Hepatocyte (in vitro differentiated cells): ENCODE results near the gene MINDY4. TPM values are rescaled to one million over a fixed set of nuclear protein-coding genes. Genes with fewer than 3 reads are reported as not detected.

Experiments used
- DNase-seq: peaks from one replicate; pipeline ENCODE4 v3.0.0-alpha.2; 2016; ENCODE audit warnings: low spot score
- H2AFZ ChIP-seq: fragments of 200-600 bp; sonication (generic); 2 replicates; pipeline ENCODE4 v1.6.0; 2016; ENCODE audit warnings: antibody characterized with exemption, mild to moderate bottlenecking
- H3K27ac ChIP-seq: fragments of 200-600 bp; sonication (generic); 2 replicates; pipeline ENCODE4 v1.5.1; 2016; ENCODE audit warnings: mild to moderate bottlenecking
- H3K27me3 ChIP-seq: fragments of 200-600 bp; sonication (generic); 2 replicates; pipeline ENCODE4 v1.6.1; 2016
- H3K36me3 ChIP-seq: fragments of 200-600 bp; sonication (generic); replicated peaks from 2 replicates; pipeline ENCODE4 v1.5.1; 2016; ENCODE audit warnings: low read depth; ENCODE audit not compliant: insufficient read depth
- H3K4me1 ChIP-seq: fragments of 200-600 bp; sonication (generic); 2 replicates; pipeline ENCODE4 v1.5.1; 2016; ENCODE audit warnings: mild to moderate bottlenecking, moderate library complexity; ENCODE audit not compliant: insufficient read depth
- H3K4me2 ChIP-seq: fragments of 200-600 bp; sonication (generic); 2 replicates; pipeline ENCODE4 v1.6.0; 2016
- H3K4me3 ChIP-seq: fragments of 200-600 bp; sonication (generic); 2 replicates; pipeline ENCODE4 v1.5.1; 2016; ENCODE audit warnings: mild to moderate bottlenecking
- H3K79me2 ChIP-seq: fragments of 200-600 bp; sonication (generic); 2 replicates; pipeline ENCODE4 v1.6.0; 2017; ENCODE audit warnings: mild to moderate bottlenecking
- H3K9me2 ChIP-seq: fragments of 200-600 bp; sonication (generic); replicated peaks from 2 replicates; pipeline ENCODE4 v1.6.0; 2017; ENCODE audit warnings: mild to moderate bottlenecking; ENCODE audit not compliant: insufficient read depth
- H3K9me3 ChIP-seq: fragments of 200-600 bp; sonication (generic); 2 replicates; pipeline ENCODE4 v1.5.1; 2016; ENCODE audit warnings: low read depth, mild to moderate bottlenecking
- H4K20me1 ChIP-seq: fragments of 200-600 bp; sonication (generic); 2 replicates; pipeline ENCODE4 v1.6.0; 2016; ENCODE audit warnings: mild to moderate bottlenecking; ENCODE audit not compliant: insufficient read depth, poor library complexity, severe bottlenecking
- EZH2 ChIP-seq: fragments of 200-600 bp; sonication (generic); IDR thresholded peaks from 2 replicates; pipeline ENCODE4 v1.6.1; 2016; ENCODE audit warnings: antibody characterized with exemption, mild to moderate bottlenecking, borderline replicate concordance
- EZH2phosphoT487 ChIP-seq: fragments of 200-600 bp; sonication (generic); IDR thresholded peaks from one replicate; pipeline ENCODE4 v1.6.1; 2018; ENCODE audit warnings: antibody characterized with exemption, mild to moderate bottlenecking, low read depth, moderate library complexity; ENCODE audit not compliant: unreplicated experiment, severe bottlenecking
- WGBS: methylation state at CpG from one replicate; pipeline ENCODE4 v1.1.6; 2016; ENCODE audit warnings: low lambda C conversion rate; ENCODE audit errors: missing lambda C conversion rate; 5-methylcytosine and 5-hydroxymethylcytosine counted together
- polyA plus RNA-seq: library from polyadenylated mRNA; unstranded; fragments of >200 nt; fragmentation: Nextera tagmentation; extraction: Ambion mirVana; gene quantifications from 2 replicates; pipeline ENCODE4 v1.2.1, GENCODE V29; 2016
- total RNA-seq: library from RNA; depleted of rRNA; stranded (reverse); fragments of >200 nt; gene quantifications from 2 replicates; pipeline ENCODE4 v1.2.3, GENCODE V29; 2014
- TF ChIP-seq, protein P1 (sequence below): fragments of 200-600 bp; sonication (generic); IDR thresholded peaks from 2 replicates; pipeline ENCODE4 v1.5.1; 2016; ENCODE audit warnings: antibody characterized with exemption, mild to moderate bottlenecking; ENCODE audit not compliant: poor library complexity

The MINDY4 gene
- total and polyA plus RNA-seq, 2 experiments from 2014 or later = 4.4 to 6.3 TPM

DNA sequence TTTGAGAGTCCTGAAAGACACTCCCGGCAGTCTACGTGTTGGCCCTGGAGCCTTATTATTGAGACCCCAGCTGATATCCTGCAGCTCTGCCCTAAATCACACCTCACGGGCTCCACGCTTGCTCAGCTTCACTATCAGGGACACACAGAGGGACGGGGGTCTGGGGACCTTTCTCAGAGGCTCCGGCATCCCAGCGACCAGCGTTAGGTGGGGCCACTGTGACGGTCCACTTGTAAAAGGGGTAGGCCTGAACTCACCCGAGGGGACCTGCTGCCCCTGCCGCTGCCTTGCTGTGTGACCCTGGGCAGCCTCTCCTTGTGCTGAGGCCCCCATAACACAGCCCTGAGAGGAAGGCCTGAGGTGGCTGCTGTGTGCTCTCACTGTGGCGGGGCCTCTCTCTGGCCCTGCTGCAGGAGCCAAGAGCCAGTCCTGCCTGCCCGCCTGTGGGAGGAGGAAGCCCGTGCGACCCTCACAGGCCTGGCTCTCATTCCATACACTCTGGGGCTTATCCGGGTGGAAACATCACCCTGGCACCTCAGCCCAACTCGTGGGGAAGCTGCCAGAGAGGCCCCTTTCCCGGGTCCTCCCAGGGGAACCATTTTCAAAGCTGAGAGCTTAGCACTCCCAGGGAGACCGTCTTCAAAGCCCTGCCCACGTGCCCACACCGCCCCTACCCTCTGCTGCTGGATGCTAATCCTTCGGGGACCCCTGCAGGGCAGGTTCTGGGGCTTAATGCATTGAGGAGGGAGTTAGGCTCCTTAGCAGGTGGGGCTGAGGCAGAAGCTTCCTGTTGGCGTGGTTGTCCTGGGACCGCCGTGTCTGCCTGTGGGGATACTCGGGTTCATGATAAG lies 162.1 kb downstream of the MINDY4 start:
- Histone ChIP-seq H3K27ac (no peak overlapping the region), H3K4me1 (peaks cover 18% of the 10 kb centered on the region), H3K27me3 (no peaks in the 10 kb centered on the region), H3K36me3 (no peaks in the 10 kb centered on the region), H3K4me2 (no peak overlapping the region), H3K4me3 (no peak overlapping the region), H3K79me2 (no peaks in the 10 kb centered on the region), H3K9me2 (no peaks in the 10 kb centered on the region), H4K20me1 (no peaks in the 10 kb centered on the region), H3K9me3 (no peaks in the 10 kb centered on the region), H2AFZ (no peak overlapping the region)
- WGBS = 79% methylated on average over 25 of the region's 26 CpGs
- peak; percentile 3 for DNase-seq
- TF ChIP-seq EZH2phosphoT487 (no peak), EZH2 (no peak)
- TF ChIP-seq, protein P1, sequence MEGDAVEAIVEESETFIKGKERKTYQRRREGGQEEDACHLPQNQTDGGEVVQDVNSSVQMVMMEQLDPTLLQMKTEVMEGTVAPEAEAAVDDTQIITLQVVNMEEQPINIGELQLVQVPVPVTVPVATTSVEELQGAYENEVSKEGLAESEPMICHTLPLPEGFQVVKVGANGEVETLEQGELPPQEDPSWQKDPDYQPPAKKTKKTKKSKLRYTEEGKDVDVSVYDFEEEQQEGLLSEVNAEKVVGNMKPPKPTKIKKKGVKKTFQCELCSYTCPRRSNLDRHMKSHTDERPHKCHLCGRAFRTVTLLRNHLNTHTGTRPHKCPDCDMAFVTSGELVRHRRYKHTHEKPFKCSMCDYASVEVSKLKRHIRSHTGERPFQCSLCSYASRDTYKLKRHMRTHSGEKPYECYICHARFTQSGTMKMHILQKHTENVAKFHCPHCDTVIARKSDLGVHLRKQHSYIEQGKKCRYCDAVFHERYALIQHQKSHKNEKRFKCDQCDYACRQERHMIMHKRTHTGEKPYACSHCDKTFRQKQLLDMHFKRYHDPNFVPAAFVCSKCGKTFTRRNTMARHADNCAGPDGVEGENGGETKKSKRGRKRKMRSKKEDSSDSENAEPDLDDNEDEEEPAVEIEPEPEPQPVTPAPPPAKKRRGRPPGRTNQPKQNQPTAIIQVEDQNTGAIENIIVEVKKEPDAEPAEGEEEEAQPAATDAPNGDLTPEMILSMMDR = no peak

DNA sequence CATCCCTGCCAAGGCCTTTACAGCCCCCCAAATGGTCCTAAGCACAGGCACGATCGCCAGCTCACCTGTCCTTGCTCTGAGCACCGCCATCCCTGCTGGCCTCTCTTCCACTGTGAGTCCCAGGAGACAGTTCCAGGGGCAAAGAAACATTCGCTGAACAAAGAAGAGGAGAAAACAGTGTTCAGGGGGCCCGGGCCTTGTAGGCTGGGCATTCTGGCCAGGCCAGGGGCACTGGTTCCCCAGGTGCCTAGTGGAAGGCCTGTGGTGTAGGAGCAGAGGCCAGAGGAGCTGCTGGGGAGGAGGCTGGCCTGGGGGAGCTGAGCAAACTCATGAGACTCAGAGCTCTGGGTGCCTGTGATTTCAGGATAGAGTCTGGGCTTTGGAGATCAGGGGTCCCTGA lies 163.0 kb downstream of the MINDY4 start:
- WGBS = 86% methylated on average over 5 of the region's 5 CpGs
- Histone ChIP-seq H3K79me2 (no peaks in the 10 kb centered on the region), H3K4me2 (no peak overlapping the region), H3K4me1 (peaks cover 18% of the 10 kb centered on the region), H3K9me2 (no peaks in the 10 kb centered on the region), H2AFZ (no peak overlapping the region), H4K20me1 (no peaks in the 10 kb centered on the region), H3K27me3 (no peaks in the 10 kb centered on the region), H3K36me3 (no peaks in the 10 kb centered on the region), H3K4me3 (no peak overlapping the region), H3K27ac (no peak overlapping the region), H3K9me3 (no peaks in the 10 kb centered on the region)
- DNase-seq = no peak
- no peak for TF ChIP-seq EZH2
- no peak for TF ChIP-seq EZH2phosphoT487
- TF ChIP-seq, protein P1 = no peak

DNA sequence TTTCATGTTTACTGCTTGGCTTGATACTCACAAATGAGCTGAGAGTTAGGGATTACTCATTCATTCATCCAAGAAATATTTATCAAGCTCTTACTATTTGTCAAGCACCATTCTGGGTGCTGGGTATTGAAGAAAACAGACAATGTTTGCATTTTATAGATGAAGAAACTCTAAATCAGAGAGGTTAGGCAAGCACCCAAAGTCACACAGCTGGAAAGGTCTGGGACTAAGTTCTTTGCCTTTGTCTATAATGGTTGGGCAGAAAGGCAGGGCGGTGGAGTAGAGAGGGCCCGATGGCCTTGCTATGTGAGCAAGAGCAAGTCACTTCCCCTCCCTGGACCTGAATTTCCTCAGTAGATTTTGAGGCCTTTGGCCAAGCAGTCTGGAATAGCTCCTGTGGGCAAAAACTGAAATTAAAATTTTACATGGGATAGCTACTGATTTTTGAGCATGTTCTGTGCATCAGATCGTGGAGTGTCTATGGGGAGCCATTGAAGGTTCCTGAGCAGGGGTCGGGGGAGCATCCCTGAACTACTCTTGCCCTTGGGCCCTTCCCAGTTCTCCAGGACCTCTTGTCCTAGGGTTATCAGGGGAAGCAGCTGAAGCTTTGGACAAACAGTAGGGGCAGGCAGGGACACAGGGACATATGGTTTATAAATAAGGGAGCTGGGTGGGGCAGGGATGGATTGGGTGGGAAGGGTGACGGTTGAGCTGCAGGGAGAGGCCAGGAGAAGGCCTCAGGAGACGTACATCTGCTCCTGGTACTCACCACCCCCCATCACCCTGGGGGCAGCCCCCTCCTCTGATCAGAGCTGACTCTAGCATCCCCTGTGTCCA lies 163.7 kb downstream of the MINDY4 start:
- Histone ChIP-seq H3K4me1 (peaks cover 18% of the 10 kb centered on the region), H2AFZ (no peak overlapping the region), H3K4me2 (no peak overlapping the region), H3K9me3 (no peaks in the 10 kb centered on the region), H3K27me3 (no peaks in the 10 kb centered on the region), H3K4me3 (no peak overlapping the region), H4K20me1 (no peaks in the 10 kb centered on the region), H3K36me3 (no peaks in the 10 kb centered on the region), H3K27ac (no peak overlapping the region), H3K9me2 (no peaks in the 10 kb centered on the region), H3K79me2 (no peaks in the 10 kb centered on the region)
- TF ChIP-seq EZH2 = no peak
- no peak for TF ChIP-seq EZH2phosphoT487
- TF ChIP-seq, protein P1 = no peak
- DNase-seq = no peak
- 91% methylated on average over 6 of the region's 6 CpGs for WGBS
